Lower leg skin (tissue), 3 donors: ENCODE measurements around the gene IPP.

Experiments
- POLR2A ChIP-seq, 2 donors: fragments of 450-650 bp; IDR thresholded peaks; one replicate each; pipeline ENCODE4 v1.6.1; 2016 to 2017; ENCODE audit warnings: antibody characterized with exemption in 2 of 2, mild to moderate bottlenecking in 1 of 2, moderate library complexity in 1 of 2
- TF ChIP-seq, protein P1 (sequence below), 3 donors: fragments of 450-650 bp; IDR thresholded peaks; one replicate each; pipeline ENCODE4 v1.5.1; 2016; ENCODE audit warnings: antibody characterized with exemption in 3 of 3, mild to moderate bottlenecking in 3 of 3, moderate library complexity in 2 of 3

DNA sequence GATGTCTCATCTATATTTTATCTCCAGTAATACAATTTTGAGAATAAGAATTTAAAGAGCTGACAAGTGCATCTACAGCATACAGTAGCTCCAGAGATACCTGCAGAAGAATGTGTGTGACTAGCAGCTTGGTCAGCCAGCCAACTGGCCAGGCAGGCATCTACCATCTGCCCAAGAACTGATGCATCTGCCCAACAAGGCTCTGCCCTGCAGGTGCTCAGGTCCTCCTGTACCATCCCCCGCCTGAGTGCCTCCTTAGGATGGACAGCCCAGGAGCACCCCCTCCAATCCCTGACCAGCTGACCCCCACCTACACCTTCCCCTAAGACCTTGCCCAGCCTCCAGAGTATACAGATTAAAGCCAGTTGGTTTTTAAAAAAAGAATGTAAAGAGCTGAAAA lies 32.2 kb downstream of the IPP start:
- TF ChIP-seq POLR2A (IDR thresholded peaks at IDR 0.05): no peak
- TF ChIP-seq, protein P1, sequence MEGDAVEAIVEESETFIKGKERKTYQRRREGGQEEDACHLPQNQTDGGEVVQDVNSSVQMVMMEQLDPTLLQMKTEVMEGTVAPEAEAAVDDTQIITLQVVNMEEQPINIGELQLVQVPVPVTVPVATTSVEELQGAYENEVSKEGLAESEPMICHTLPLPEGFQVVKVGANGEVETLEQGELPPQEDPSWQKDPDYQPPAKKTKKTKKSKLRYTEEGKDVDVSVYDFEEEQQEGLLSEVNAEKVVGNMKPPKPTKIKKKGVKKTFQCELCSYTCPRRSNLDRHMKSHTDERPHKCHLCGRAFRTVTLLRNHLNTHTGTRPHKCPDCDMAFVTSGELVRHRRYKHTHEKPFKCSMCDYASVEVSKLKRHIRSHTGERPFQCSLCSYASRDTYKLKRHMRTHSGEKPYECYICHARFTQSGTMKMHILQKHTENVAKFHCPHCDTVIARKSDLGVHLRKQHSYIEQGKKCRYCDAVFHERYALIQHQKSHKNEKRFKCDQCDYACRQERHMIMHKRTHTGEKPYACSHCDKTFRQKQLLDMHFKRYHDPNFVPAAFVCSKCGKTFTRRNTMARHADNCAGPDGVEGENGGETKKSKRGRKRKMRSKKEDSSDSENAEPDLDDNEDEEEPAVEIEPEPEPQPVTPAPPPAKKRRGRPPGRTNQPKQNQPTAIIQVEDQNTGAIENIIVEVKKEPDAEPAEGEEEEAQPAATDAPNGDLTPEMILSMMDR (IDR thresholded peaks at IDR 0.05): no peak
